ENCODE results near the gene SH3PXD2B.

GRCh38 chr5:172364773-172365172 is 89.6 kb downstream of the SH3PXD2B start:
- no peak for TF ChIP-seq GATA2 (IDR thresholded peaks at IDR 0.05; ENCODE audit: low read depth, low read length)
- TF ChIP-seq GATA3 (IDR thresholded peaks at IDR 0.05; ENCODE audit: low read depth, low read length), result no peak

Data from SH-SY5Y (cell line).